T-helper 1 cell treated with Interleukin-12 subunit alpha and Interleukin-12 subunit beta and Interleukin-4 antibody, amounts not matched to agents 30 ng/mL and 1 ng/mL, for 36 hours (primary cell): ENCODE measurements around the gene SMAD6. TPM values are rescaled to one million over a fixed set of nuclear protein-coding genes. Genes with fewer than 3 reads are reported as not detected.

Experiments
- intact Hi-C: fragments of 100-400 bp; cut with micrococcal nuclease; formaldehyde crosslinking; loops from one replicate; pipeline ENCODE4 v1.15.1; 2024
- total RNA-seq: library from RNA; stranded (reverse); gene quantifications from 2 replicates; pipeline ENCODE4 v1.2.3, GENCODE V29; 2022

The SMAD6 gene
- total RNA-seq, 1 donor from 2014 or later: 0.37 TPM

DNA sequence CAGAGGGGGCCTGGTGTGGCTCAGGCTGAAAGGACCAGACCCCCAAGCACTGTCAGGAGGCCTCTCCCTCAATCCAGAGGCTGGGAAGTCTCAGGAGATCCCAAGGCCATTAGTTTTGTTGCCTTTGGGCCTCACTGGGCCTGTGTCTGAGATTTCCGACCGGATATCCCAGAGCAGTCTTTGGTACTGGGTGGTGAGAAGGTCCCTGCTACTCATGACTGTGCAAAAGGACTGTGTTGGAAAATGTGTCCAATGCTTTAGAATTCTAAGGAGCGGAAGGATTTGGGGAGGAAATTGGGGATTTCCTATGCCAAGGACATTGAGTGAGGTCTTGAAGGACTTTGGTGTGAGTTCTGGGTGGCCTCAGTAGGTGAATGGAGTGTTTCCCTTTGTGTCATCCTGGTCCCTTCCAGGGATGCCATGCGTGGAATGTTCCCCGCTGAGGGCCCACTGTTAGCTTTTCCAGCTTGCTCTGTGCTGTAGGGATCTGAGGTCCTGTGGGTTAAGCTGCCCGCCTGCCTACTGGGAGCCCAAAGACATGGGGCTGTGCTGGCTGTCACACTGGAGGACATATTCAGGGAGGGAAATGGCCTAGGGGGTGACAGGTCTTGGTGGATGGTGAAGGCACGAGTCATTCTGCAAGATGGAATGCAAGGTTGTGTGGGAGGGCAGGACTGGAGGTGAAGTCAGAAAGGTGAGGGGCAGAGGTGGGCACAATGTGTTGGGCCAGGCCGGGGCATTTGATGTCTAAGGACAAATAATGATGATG, 16.4 kb downstream of the SMAD6 start:
- intact Hi-C loops: no loop called here

DNA sequence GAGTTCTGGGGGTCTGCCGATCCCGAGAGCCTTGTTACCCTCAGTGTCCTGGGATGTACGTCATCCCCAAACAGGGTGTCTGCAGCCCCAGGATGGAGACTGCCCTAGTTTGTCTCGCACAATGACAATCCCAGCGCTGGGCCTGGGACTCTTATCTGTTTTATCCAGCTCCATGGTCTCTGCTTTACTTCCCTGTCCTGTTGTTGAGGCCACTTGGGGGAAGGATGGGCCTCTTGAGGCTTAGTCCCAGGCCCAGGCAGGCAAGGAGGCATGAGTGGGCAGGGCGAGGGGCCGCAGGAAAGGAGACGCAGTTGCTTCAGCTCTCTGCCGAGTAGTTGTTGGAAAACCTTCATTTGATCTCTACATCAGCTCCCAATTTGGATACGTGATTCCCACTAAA, 17.4 kb downstream of the SMAD6 start:
- intact Hi-C loops: no loop called here

DNA sequence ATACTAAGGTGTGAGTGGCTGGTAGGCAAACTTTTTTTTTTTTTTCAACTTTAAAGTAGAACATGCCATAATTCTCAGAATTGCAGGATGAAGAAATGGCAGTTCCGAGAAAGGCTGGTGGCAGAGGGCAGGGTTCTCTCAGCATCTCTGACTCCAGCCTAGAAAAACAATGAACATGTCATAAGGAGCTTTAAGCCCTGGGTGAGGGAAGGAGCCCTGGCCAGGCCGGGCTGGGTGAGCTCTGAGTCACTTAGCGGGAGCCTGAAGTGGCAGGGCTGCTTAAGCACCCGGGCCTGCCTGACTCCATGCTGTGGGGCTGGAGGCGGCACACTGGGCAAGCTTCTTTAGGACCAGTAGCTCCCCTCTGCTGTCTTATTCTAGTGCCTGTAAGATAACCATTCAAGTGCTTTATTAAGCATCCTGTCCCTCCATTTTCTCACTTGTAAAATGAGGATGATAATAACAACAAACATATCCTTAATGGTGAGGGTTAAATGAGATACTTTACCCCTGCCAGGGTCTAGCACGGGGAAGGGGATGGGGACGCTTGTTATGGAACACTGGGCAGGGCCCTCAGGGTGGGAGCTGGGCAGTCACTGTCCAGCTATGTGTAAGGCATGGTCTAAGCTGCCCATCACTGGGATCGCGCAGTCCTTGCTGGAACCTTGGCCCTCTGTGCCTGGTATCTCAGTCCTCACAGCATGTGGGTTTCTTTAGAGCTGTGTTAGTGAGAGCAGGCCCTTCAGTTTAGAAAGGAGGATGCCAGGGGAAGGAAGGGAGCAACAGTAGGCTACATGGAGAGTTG, 18.4 kb downstream of the SMAD6 start:
- intact Hi-C loops: no loop called here

DNA sequence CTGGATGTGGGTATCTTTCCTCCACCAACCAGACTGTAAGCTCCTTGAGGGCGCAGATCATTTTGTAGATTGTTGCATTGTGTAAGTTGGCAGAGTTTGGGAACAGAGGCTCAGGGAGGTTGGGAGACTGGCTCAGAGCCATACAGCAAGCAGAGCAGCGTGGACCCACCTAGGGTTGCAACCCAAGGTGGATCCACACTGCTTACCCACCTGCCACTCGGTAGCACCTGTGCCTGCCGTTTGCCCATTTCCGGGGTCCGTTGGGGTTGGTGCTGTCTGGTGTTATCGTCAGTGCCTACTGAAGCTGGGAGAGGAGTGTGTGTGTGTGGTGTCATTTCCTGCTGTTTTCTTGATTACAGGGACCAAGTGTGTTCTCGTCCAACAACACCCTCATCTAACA, 19.0 kb downstream of the SMAD6 start:
- intact Hi-C loops: no loop called here

DNA sequence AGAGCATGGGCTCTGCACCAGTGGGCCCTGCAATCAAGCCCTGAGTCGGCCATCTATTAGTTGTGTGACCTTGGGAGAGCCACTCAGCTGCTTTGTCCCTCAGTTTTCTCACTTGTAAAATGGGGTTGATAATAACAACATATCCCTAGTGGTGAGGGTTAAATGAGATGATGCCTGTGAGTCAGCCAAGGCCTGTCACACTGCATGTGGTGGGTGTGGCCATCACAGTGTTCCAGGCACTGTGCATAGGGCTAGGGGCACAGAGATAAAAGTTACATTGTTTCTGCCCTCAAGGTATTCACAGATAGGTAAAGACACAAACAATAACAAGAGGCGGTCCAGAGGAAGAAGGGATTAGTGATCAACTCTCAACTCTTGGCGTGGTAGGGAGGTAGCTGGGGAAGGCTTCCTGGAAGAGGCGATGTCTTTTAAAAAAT, 19.5 kb downstream of the SMAD6 start:
- intact Hi-C loops: no loop called here

DNA sequence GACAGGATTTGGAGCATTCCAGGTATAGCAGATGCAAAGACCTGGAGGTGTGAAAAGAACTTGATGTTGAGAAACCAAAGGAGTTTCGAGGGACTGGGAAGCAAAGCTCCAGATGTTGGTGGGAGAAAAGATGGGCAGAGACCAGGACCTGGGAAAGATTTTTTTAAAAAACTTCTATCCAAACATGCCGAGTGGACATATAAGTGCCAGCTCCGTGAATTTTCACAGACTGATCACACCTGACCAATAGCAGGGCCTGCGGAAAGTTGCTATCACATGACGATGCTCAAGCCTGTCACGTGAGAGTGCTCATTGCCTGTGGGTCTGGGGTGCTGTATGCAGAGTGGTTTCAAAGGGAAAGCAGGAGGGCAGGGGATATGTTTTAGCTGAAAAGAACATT, 19.9 kb downstream of the SMAD6 start:
- intact Hi-C loops: no loop called here

DNA sequence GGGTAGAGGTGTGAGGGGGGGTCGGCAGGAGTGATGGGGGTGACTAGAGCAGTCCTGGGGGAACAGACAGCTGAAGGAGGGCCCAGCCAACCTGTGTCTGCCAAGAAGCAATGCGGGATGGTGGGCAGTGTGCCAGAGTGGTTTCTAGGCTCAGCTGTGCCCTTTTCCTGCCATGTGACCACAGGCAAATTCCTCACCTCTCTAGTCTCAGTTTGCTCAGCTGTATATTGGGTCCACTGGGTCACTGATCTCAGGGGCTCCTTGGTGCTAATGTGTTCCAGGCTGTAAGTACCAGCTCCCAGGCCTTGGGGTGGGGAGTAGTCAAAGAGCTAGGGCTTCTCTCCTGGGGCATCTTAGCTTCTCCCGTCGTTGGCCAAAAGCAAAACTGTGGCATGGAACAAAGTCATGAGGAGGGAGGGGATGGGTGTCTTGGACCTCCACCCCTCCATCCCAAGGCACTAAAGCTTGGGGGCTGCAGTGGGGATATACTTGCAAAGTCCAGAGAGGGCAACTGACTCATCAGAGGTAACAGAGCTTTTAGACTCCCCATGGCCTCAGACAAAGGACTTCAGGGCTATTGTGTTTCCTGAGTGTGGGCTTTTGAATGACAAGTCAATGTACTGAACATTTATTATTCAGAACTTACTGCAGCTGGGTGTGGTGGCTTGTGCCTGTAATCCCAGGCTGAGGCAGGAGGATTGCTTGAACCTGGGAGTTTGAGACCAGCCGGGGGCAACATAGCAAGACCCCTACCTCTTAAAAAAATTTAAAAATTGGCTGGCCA, 20.9 kb downstream of the SMAD6 start:
- intact Hi-C loops: no loop called here

DNA sequence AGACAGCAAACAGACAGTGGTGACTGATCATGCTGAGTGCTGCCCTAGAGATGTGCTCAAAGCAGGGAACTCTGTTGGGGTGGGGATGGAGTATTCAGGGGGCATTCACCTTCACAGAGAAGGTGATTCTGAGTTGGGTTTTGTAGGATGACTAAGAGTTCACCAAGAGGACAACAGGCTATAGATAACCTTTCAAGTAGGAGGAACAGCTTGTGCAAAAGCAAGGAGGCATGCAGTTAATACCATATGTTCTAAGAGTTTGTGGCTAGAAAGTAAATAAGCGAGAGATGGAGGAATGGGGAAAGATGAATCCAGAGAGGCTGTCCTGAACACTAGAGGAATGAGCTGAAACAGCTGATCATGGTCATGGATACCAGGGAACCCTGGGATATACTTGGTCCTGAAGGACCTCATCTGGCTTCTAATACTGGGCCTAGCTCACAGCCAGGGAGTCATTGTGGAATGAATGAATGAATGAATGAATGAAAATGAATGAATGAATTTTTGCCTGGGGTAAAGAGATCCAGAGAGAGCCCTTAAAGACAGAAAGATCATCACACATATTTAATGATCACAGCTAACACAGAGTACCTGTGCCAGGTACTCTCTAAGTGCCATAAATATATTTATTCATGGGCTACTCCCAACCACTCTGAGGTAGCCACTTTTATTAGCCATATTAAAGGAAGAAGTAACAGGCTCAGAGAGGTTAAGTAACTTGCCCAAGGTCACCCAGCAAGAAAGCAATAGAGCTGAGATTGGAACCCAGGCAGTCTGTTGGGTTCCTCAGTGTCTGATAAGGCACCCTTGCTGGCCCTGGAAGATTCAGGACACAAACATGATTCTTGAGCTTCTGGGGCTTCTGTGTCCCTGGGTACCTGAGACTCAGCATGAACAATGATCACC, 22.0 kb downstream of the SMAD6 start:
- intact Hi-C loops: no loop called here

DNA sequence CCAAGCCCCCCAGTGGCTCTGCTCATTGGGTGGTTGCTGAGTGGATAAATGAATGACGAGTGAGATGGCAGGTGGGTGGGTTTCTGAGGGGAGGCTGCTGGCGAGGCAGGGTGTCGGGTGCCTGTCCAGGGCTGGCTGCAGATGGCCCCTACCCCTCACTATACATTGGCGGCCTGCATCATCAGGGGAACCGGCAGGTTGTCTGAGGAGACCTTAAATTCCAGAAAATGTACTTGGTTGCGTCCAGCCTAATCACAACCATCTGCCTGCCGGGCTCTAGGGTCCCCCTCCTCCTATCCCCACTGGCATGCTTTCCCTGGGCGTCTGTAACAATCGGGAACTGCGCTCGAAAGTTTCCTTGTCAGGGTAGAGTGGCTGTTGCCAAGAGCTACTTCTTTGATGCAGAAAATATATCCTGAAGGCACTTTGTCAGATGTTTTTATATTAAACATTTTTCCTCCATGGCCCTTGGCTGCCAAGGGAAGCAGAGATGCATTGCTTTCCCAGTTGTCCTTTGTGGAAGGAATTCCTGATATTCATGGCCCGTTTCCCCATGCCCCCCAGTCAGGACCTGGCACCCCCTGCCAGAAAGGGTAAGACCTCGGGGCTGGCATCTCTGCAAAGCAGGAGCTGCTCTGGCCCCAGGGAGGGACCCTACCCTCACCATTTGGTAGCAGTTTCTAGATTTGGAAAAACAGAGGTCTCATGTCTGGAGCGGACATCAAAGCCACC, 22.9 kb downstream of the SMAD6 start:
- intact Hi-C loops: no loop called here

DNA sequence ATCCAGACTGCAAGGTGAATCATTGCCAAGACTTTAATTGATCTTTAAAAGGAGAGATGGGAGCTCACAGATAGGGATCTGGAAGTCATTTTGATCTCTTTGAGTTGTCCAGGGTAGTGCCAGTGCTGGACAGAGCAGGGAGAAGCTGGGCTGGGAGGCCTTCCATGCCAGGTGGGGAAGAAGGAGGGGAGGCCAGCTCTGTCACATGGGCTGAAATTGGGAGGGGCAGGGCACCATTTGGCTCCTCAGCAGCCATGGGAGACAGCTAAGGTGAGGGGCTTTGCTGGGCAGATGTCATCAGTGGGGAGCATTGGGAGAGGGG, 23.4 kb downstream of the SMAD6 start:
- intact Hi-C loops: no loop called here

DNA sequence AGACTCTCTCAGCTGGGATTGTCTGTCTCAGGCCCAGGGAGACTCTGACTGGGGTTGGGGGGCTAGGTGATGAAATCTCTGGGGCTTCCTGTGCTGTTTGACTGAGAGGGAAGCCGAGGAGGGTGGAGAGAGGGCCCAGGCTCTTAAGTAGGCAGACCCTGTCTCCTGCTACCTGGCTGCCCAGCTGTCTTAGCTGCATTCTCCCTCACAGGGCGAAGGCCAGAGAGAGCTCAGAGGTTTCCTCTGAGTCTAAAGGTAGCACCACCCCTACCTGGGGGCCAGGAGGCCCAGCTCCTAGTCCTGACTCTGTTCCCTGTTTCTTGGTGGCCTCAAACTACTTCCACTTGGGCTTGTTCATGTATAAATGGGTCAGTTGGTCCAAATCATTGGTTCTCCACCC, 24.4 kb downstream of the SMAD6 start:
- intact Hi-C loops: no loop called here

DNA sequence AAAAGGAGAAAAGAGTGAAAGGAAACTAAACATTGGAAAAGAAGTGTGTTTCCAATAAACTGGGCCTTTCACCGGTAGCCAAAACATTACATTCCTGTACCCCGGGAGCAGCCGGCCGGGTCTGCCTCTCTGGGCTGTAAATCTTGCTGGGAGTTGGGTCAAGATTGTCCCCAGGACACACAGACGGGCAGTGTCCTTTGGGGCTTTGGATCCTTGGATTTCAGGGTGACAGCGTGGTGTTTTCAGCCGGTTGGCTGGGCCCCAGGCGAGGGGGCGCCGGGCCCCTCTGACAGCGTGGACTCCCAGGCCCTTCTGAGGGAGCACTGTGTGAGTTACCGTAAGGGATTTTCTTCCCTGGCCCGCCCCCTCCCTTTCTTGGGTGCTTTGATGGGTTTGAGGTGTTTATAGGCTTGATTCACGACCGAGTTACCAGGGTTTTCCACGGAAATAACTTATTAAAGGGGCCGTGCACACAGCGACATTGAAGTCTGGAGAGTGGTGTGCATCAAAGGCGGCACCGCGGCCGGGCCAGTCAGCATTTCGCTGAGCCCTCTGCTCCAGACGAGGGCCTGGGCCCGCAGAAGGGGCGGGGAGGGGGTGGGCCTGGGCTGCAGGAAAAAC, 27.4 kb downstream of the SMAD6 start:
- intact Hi-C loops: no loop called here

DNA sequence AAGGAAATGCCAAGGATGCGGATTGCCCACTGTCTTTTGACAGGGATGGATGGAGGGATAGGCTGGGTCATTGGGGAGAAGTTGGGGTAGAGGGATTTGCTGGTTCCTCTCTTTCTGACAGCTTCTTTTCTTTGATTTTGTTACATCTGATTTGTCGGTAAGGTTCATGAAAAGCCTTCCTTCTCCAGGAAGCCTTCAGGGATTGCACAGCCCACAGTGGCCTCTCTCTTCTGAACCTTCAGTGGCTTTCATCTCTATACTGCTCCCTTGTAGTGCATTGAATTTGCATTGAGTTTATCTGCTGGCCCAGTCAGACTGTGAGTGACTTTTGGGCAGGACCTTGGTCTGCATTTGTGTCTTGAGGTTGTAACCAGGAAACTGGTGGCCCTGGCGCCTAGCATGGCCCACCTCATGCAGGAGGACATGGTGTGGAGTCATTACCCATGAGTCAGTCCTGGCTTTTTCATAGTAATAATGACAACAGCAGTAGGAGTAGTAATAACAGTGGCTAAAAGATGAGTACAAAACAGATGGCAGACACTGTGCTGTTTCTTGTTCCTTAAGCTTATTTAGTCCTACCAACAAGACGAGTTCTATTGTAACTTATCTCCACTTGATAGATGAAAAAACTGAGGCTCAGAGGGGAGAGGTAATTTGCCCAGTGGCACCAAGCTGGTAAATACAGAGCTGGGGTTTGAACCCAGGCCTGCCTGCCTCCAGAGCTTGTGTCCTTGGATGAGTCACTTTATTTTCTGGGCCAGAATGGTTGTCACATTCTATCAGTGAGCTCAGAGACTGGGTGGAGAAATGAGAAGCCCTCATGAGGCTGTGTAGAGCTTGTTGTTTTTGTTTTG, 28.4 kb downstream of the SMAD6 start:
- intact Hi-C loops: no loop called here

DNA sequence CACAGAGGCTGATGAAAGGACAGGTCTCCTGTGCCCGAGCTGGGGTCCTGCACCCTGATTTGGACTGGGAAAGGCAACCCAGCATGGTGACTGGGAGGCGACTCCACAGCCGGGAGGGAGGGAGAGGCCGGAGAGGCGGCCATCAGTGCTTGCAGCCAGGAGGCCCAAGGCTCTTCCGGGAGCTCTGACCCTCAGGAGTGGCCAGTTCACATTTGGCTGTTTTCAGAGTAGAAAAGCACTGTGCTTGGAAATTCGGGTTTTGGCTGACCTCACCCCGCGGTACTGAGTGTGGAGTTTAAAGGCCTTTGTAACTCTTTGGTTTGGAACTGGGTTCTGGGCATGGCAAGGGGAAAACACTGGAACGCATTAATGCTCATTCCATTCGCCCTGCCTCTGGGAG, 31.9 kb downstream of the SMAD6 start:
- intact Hi-C loops: no loop called here

DNA sequence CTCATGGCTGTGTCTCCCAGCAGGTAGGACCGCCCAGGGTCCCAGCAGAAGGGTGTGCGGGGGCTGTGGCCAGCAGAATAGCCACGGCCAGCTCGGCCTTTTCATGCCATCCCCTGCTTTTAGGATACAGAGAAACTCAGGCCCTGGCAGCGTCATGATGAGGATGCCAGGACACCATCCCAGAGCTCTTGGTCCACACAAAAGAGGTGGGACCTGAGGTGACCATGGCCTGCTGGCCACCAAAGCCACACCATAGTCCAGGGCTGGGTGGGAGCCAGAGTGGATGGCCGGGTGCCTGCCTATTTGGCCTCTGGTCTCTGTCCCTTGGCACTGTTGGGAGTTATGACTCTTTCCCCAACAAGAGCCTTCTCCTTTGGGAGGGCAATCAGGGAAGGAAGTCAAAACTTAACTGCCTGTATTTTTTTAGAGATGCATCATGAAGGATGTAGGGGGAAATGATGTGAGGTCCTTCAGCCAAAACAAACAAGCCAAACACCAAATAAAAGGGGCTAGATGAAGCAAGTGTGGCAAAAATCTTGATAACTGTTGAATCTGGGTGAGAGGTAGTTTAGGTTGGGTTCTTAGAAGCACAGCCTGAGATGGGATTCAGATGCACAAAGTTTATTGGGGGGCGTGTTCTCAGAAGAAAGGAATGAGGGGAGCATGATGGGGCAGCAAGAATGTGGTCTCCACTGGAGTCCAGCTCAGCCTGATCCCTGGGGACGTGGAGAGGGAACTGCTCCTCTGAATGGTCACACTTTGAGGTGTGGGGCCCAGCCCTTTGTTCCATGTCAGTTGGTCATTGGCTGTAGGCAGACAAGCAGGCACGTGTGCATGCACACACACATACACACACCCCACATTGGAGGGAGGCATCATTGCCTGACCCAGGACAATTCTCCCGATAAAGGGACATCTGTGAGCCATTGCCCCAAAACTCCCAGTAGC, 33.2 kb downstream of the SMAD6 start:
- intact Hi-C loops: no loop called here

DNA sequence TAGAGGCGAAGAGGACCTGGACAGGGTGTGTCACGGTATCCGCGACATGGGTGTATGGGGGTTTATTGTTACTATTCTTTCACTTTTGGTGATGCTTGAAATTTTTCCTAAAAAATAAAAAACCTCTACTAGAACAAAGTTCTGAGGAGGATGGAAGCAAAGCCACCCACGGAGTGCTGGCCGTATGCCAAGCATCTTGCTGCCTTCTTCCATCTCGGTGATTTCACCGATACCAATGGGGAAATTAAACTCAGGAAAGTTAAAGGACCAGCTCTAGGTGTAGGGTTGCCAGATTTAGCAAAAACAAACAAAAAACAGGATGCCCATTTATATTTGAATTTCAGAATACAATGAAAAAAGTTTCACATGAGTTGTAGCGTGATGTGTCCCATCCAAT, 33.9 kb downstream of the SMAD6 start:
- intact Hi-C loops: no loop called here

DNA sequence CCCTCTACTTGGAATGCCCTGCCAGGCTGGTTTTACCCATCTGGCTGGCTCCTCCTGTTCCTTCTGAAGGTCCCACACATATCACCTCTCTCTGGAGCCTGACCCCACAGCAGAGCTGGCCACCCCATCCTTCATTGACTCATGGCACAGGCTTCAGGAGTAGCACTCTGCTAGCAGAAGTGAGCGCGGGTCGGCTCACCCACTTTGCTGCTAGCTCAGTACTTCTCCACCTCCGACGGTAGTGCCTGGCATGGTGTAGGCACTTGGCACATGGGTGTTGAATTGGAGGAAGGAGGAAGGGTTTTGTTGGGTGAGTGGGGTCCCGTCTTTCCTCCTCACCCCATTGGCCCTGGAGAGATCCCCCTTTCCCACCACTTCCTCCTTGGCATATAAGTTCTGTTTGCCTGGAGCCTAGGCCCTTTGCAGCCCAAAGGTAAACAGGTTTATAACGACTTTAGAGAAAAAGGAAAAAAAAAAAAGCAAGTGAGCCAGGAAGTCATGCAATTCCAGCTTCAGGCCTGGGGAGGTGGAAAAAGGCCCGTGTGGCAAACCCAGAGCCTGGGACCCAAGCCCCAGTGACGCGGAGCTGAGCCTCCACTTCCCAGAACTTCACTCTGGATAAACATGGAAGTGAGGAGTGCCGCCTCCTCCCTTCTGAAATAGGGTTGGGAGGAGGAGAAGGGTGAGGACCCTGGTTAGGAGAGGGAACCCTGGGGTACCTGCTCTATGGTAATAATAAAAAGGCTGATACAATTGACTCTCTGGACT, 35.4 kb downstream of the SMAD6 start:
- intact Hi-C loops: no loop called here
